ENCODE results near the gene EEF1AKMT1.

EEF1AKMT1 gene

DNA sequence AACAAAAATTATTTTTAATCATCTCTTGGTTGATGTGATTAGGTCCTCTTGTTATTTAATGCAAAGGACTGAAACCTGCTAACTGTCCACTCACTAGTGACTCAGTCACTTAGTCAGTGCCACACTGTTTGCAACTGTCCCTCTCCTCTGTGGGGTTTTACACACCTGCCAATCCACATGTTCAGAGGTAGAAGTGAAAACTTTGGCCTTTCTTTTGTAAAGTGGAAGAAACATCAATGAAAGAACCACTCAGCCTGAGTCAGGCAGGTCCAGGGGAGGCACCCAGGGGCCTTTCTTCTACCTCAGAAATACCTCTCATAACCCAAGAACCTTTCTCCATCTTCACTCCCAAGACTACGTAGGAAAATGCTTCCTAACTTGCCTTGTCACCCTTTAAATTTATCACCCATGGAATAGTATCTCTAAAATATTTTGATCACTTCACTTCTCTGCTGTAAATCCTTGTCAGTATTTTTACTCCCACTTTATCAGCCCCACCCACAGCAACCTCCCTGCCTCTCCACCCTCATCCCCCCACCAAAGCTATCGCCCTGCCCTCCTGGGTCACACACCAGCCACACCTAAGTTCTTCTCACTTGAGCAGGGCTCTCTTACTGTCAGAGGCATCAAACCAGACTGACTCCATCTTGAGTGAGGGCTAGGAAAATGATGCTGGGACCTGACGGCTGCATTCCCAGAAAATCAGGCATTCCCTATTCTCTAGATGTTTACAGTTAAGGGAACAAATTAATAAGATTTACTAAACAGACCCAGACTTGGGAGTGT, 29.6 kb upstream of the EEF1AKMT1 start:
- no peaks in the 10 kb centered on the region for H3K9me3 ChIP-seq (ENCODE audit: control insufficient read depth in 5 of 5, low read length in 5 of 5)
- H3K27ac ChIP-seq (ENCODE audit: low read depth, low read length): no peak overlapping the region
- H3K27me3 ChIP-seq (ENCODE audit: control insufficient read depth in 5 of 5, insufficient read depth in 4 of 5, low read length in 5 of 5): no peaks in the 10 kb centered on the region
- H3K36me3 ChIP-seq (ENCODE audit: control insufficient read depth in 5 of 5, insufficient read depth in 5 of 5, low read length in 5 of 5): peaks cover 14 to 33% (median 24%) of the 10 kb centered on the region in 5 donors
- H3K9ac ChIP-seq (ENCODE audit: low read length in 5 of 5): no peak overlapping the region
- H3K4me3 ChIP-seq (ENCODE audit: low read depth in 1 of 5, low read length in 5 of 5): no peak overlapping the region
- H3K4me1 ChIP-seq (ENCODE audit: control insufficient read depth in 5 of 5, insufficient read depth in 5 of 5, low read length in 5 of 5): no peaks in the 10 kb centered on the region

DNA sequence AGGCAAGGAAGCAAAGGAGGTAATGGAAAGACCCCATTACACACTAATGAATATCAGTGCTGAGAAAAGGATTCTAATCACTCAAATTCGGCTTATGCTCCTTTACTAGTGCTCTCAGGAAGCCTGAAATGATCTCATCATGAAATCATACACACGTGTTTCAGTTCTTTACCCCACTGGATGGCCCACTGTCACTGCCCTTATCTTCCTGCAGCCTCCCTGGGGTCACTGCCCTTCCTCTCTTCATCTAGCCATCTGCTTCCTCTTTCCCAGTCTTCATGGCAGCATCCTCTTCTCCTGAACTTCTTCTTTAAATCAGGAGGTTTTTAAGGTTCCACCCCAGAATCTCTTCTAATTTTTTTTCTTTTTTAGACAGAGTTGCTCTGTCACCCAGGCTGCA, 27.9 kb upstream of the EEF1AKMT1 start:
- Histone ChIP-seq H3K36me3 (ENCODE audit: control insufficient read depth in 5 of 5, insufficient read depth in 5 of 5, low read length in 5 of 5) (peaks cover 8 to 20% (median 18%) of the 10 kb centered on the region in 5 donors), H3K9me3 (ENCODE audit: control insufficient read depth in 5 of 5, low read length in 5 of 5) (no peaks in the 10 kb centered on the region), H3K4me3 (ENCODE audit: low read depth in 1 of 5, low read length in 5 of 5) (no peak overlapping the region), H3K4me1 (ENCODE audit: control insufficient read depth in 5 of 5, insufficient read depth in 5 of 5, low read length in 5 of 5) (peaks cover 0 to 10% (median 7%) of the 10 kb centered on the region in 5 donors), H3K9ac (ENCODE audit: low read length in 5 of 5) (no peak overlapping the region), H3K27me3 (ENCODE audit: control insufficient read depth in 5 of 5, insufficient read depth in 4 of 5, low read length in 5 of 5) (no peaks in the 10 kb centered on the region), H3K27ac (ENCODE audit: low read depth, low read length) (no peak overlapping the region)

DNA sequence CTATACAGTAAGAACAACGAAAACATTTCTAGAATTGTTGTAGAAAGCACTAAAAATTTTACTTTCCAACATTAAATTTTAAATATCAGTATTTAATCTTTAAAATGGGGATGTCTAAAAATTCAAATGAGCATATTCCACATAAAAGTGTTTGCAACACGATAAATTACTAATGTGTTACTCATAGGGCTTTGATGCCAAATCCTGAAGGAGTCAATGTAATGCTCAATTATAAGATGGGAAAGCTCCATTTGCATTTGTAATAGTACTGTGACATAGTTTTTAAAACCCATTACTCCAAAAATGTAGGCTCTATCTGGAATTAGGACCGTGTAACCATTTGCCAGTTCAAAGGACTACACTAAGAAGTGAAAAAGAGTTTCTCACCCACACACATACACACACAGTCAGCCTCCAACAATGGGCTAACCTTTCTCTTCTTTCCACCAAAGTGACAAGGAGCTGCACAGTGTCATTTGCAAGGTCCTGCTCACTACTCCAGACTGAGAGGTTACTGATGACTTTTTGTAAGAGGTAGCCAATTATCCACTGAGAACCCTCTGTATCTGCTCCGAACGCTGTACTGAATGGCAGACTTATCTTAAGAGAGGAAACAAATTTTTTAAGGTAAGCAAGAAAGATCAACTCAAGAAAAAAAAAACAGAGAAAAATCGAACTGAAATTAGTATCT, 26.1 kb upstream of the EEF1AKMT1 start:
- Histone ChIP-seq H3K9me3 (ENCODE audit: control insufficient read depth in 5 of 5, low read length in 5 of 5) (no peaks in the 10 kb centered on the region), H3K9ac (ENCODE audit: low read length in 5 of 5) (no peak overlapping the region), H3K4me1 (ENCODE audit: control insufficient read depth in 5 of 5, insufficient read depth in 5 of 5, low read length in 5 of 5) (peaks cover 0 to 12% (median 7%) of the 10 kb centered on the region in 5 donors), H3K36me3 (ENCODE audit: control insufficient read depth in 5 of 5, insufficient read depth in 5 of 5, low read length in 5 of 5) (peaks cover 19 to 33% (median 25%) of the 10 kb centered on the region in 5 donors), H3K27me3 (ENCODE audit: control insufficient read depth in 5 of 5, insufficient read depth in 4 of 5, low read length in 5 of 5) (no peaks in the 10 kb centered on the region), H3K4me3 (ENCODE audit: low read depth in 1 of 5, low read length in 5 of 5) (no peak overlapping the region), H3K27ac (ENCODE audit: low read depth, low read length) (no peak overlapping the region)

DNA sequence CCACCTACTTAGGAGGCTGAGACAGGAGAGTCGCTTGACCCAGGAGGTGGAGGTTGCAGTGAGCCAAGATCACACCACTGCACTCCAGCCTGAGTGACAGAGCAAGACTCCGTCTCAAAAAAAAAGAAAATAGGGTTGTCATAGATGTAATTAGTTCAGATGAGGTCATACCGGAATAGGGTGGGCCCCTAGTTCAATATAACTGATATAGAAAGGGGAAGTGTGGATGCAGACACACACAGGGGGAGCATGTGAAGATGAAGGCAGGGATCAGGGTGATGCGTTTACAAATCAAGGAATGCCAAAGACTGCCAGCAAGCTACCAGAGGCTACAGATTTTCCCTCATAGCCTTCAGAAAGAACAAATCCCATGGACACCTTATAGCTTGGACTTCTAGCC, 24.3 kb upstream of the EEF1AKMT1 start:
- Histone ChIP-seq H3K27me3 (ENCODE audit: control insufficient read depth in 5 of 5, insufficient read depth in 4 of 5, low read length in 5 of 5) (no peaks in the 10 kb centered on the region), H3K9ac (ENCODE audit: low read length in 5 of 5) (no peak overlapping the region), H3K4me1 (ENCODE audit: control insufficient read depth in 5 of 5, insufficient read depth in 5 of 5, low read length in 5 of 5) (peaks cover 0 to 12% (median 7%) of the 10 kb centered on the region in 5 donors), H3K4me3 (ENCODE audit: low read depth in 1 of 5, low read length in 5 of 5) (no peak overlapping the region), H3K27ac (ENCODE audit: low read depth, low read length) (no peak overlapping the region), H3K36me3 (ENCODE audit: control insufficient read depth in 5 of 5, insufficient read depth in 5 of 5, low read length in 5 of 5) (peaks cover 19 to 40% (median 33%) of the 10 kb centered on the region in 5 donors), H3K9me3 (ENCODE audit: control insufficient read depth in 5 of 5, low read length in 5 of 5) (no peaks in the 10 kb centered on the region)

DNA sequence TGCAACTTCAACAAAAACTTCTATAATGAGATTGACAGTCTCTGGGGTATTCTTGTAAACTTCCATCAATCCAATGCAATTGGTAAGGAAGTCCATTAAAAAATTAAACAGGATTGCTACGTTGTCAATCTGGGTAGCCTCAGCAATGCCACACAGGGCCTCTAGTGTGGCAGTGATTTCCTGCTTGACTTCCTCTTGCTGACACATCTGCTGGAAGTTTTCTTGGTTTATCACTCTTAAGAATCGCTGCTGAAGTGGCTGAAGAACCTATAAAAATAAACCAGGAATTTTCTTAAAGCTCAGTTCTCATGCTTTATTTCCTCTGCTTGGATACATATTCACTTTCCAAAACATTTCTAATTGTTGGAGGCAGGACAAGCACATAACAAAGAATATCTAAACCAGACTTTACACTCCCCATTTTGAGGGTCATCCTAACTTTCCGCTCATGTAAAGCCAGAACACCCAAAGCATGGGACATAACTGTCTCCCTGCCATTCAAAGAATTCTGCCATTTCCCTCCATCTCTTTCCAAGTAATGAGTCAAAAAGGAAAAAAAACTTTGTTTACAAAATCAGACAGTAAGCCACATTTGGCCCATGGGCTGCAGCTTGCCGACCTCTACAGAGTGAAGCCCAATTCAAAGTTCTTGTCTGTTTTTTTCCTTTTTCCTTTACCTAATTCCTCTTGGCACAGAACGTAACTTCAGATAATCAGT, 23.2 kb upstream of the EEF1AKMT1 start:
- Histone ChIP-seq H3K9ac (ENCODE audit: low read length in 5 of 5) (no peak overlapping the region), H3K27me3 (ENCODE audit: control insufficient read depth in 5 of 5, insufficient read depth in 4 of 5, low read length in 5 of 5) (no peaks in the 10 kb centered on the region), H3K27ac (ENCODE audit: low read depth, low read length) (peak overlapping the region; percentile 64), H3K9me3 (ENCODE audit: control insufficient read depth in 5 of 5, low read length in 5 of 5) (no peaks in the 10 kb centered on the region), H3K4me1 (ENCODE audit: control insufficient read depth in 5 of 5, insufficient read depth in 5 of 5, low read length in 5 of 5) (peaks cover 0 to 12% (median 7%) of the 10 kb centered on the region in 5 donors), H3K4me3 (ENCODE audit: low read depth in 1 of 5, low read length in 5 of 5) (no peak overlapping the region), H3K36me3 (ENCODE audit: control insufficient read depth in 5 of 5, insufficient read depth in 5 of 5, low read length in 5 of 5) (peaks cover 19 to 40% (median 34%) of the 10 kb centered on the region in 5 donors)

DNA sequence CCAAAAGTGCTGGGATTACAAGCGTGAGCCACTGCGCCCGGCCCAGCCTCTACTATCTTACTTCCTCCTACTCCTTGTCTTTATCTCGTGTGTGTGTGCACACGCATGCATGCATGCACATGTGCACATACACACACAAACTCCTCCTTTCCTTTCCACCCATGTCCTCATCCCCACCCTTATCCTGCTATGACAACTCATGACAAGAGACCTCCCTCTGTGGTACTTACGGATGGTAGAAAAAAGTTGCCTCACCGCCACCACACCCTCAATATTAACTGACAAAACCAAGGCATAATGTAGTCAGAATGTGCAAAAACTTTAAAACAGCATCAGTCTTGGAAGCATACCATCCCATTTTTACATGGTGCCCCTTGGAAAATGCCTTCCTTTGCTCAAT, 15.9 kb upstream of the EEF1AKMT1 start:
- peaks cover 3 to 38% (median 27%) of the 10 kb centered on the region in 5 donors for H3K36me3 ChIP-seq (ENCODE audit: control insufficient read depth in 5 of 5, insufficient read depth in 5 of 5, low read length in 5 of 5)

DNA sequence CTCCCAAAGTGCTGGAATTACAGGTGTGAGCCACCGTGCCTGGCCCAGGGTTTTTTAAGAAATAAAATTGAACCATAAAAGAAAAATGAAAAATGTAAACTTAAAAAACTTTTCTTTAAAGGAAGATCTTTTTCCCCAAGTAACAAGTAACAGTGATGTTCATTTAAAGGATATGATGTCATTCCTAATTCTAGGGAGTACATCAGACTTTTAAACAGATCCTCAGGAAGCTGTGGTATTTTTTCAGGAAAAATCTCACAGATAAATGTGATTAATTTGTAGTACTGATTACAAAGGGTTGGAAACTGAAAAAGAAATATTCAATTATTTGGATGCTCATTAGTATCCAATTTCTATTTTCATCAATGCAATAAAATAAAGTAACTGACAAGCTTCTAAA, 14.6 kb upstream of the EEF1AKMT1 start:
- H3K27me3 ChIP-seq (ENCODE audit: control insufficient read depth in 5 of 5, insufficient read depth in 4 of 5, low read length in 5 of 5): no peaks in the 10 kb centered on the region
- no peak overlapping the region for H3K4me3 ChIP-seq (ENCODE audit: low read depth in 1 of 5, low read length in 5 of 5)
- no peak overlapping the region for H3K27ac ChIP-seq (ENCODE audit: low read depth, low read length)
- H3K36me3 ChIP-seq (ENCODE audit: control insufficient read depth in 5 of 5, insufficient read depth in 5 of 5, low read length in 5 of 5): peaks cover 8 to 42% (median 29%) of the 10 kb centered on the region in 5 donors
- no peaks in the 10 kb centered on the region for H3K4me1 ChIP-seq (ENCODE audit: control insufficient read depth in 5 of 5, insufficient read depth in 5 of 5, low read length in 5 of 5)
- no peak overlapping the region for H3K9ac ChIP-seq (ENCODE audit: low read length in 5 of 5)
- H3K9me3 ChIP-seq (ENCODE audit: control insufficient read depth in 5 of 5, low read length in 5 of 5): no peaks in the 10 kb centered on the region

More for the DNA sequence above, 15.9 kb upstream of the EEF1AKMT1 start:
- no peaks in the 10 kb centered on the region for H3K4me1 ChIP-seq (ENCODE audit: control insufficient read depth in 5 of 5, insufficient read depth in 5 of 5, low read length in 5 of 5)
- no peaks in the 10 kb centered on the region for H3K9me3 ChIP-seq (ENCODE audit: control insufficient read depth in 5 of 5, low read length in 5 of 5)
- H3K9ac ChIP-seq (ENCODE audit: low read length in 5 of 5): no peak overlapping the region
- no peaks in the 10 kb centered on the region for H3K27me3 ChIP-seq (ENCODE audit: control insufficient read depth in 5 of 5, insufficient read depth in 4 of 5, low read length in 5 of 5)
- no peak overlapping the region for H3K4me3 ChIP-seq (ENCODE audit: low read depth in 1 of 5, low read length in 5 of 5)
- H3K27ac ChIP-seq (ENCODE audit: low read depth, low read length): no peak overlapping the region

DNA sequence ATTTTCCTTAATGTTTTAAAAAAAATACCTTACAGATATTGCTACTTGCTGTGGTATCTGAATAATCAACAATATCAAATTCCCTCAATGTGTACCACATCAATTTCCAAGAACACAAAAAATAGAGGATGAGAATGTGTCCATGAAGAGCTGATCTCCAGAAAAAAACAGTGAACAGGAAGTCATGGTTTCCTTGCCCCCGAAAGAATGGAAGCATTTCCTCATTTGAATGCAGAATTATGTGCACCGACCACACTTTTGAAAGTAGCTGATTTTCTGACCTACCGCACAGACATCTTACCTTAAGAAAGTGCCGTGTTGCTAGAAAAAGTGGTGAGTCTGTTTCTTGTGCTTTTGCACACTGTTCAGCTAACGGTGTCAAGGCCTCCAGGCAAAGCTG, 13.4 kb upstream of the EEF1AKMT1 start:
- Histone ChIP-seq H3K9me3 (ENCODE audit: control insufficient read depth in 5 of 5, low read length in 5 of 5) (no peaks in the 10 kb centered on the region), H3K27ac (ENCODE audit: low read depth, low read length) (no peak overlapping the region), H3K4me3 (ENCODE audit: low read depth in 1 of 5, low read length in 5 of 5) (no peak overlapping the region), H3K27me3 (ENCODE audit: control insufficient read depth in 5 of 5, insufficient read depth in 4 of 5, low read length in 5 of 5) (no peaks in the 10 kb centered on the region), H3K9ac (ENCODE audit: low read length in 5 of 5) (no peak overlapping the region), H3K4me1 (ENCODE audit: control insufficient read depth in 5 of 5, insufficient read depth in 5 of 5, low read length in 5 of 5) (no peaks in the 10 kb centered on the region), H3K36me3 (ENCODE audit: control insufficient read depth in 5 of 5, insufficient read depth in 5 of 5, low read length in 5 of 5) (peaks cover 17 to 51% (median 38%) of the 10 kb centered on the region in 5 donors)

DNA sequence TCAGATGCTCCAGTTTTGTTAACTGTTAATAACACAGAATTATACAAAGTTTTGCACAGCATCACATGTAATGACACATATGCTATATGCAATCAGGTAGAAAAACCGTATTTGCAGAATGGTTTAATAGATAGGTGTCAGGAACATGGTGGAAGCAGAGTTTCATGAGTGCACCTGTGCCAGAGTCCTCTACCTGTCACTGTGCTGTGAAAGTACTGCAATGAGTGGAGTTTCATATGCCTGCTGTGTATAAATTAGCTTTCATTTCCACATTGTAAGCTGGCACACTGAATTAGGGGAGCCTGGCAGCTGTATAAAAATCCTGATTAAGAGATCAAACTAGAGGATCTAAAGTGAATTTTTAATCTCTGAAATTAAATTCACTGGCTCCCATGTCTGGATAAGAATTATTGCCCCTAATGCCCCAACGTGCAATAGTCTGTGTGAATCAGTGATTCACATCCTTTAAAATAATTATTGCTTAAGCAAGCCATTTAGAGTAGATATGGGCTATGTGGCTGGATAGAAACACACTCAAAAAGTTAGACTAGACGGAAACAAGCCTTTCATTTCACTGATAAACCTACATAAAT, 8.5 kb upstream of the EEF1AKMT1 start:
- Histone ChIP-seq H3K9me3 (ENCODE audit: control insufficient read depth in 5 of 5, low read length in 5 of 5) (no peaks in the 10 kb centered on the region), H3K4me1 (ENCODE audit: control insufficient read depth in 5 of 5, insufficient read depth in 5 of 5, low read length in 5 of 5) (no peaks in the 10 kb centered on the region), H3K36me3 (ENCODE audit: control insufficient read depth in 5 of 5, insufficient read depth in 5 of 5, low read length in 5 of 5) (peaks cover 19 to 43% (median 38%) of the 10 kb centered on the region in 5 donors), H3K27ac (ENCODE audit: low read depth, low read length) (no peak overlapping the region), H3K4me3 (ENCODE audit: low read depth in 1 of 5, low read length in 5 of 5) (no peak overlapping the region), H3K27me3 (ENCODE audit: control insufficient read depth in 5 of 5, insufficient read depth in 4 of 5, low read length in 5 of 5) (no peaks in the 10 kb centered on the region), H3K9ac (ENCODE audit: low read length in 5 of 5) (no peak overlapping the region)

Measured in subcutaneous abdominal adipose tissue (tissue), 5 donors.